HepG2 (cell line): ENCODE data around the gene SRD5A1. TPM values are rescaled to one million over a fixed set of nuclear protein-coding genes. Genes with fewer than 3 reads are reported as not detected.

ENCODE experiments used
- ATAC-seq: fragments of 200-7000 bp; cut with Tn5 transposase; 3 replicates; pipeline ENCODE4 v1.9.1; 2020; ENCODE audit warnings: mild to moderate bottlenecking, moderate library complexity
- BruUV-seq: library from RNA; stranded (reverse); fragments of 400-500 nt; replicated peaks from 2 replicates; lab custom pipeline; 2021; lab: Mats Ljungman, UMichigan
- CTCF ChIA-PET: fragments of 300-600 bp; formaldehyde crosslinking; extraction: SDS; loops from one replicate; lab custom pipeline; 2021; ENCODE audit warnings: low total read pairs, inconsistent platforms, low intra/inter-chr PET ratio; lab: Yijun Ruan, JAX
- POLR2A ChIA-PET: fragments of 350-600 bp; sonication (Branson Sonifier 250); formaldehyde crosslinking; loops from one replicate; lab custom pipeline; 2020; ENCODE audit warnings: antibody characterized with exemption, inconsistent platforms; lab: Yijun Ruan, JAX
- DNase-seq: peaks from one replicate; pipeline ENCODE4 v3.0.0-alpha.2; 2015; ENCODE audit warnings: low spot score
- FAIRE-seq: peaks from 3 replicates; lab custom pipeline; 2011; peaks lifted over from hg19 to GRCh38; lab: Jason Lieb, UNC
- H2AFZ ChIP-seq: one replicate; pipeline ENCODE4 v1.6.1; 2011; ENCODE audit warnings: low read length, inconsistent platforms
- H3K27ac ChIP-seq: fragments of 300-600 bp; 3 replicates; pipeline ENCODE4 v1.8.0; 2011; ENCODE audit warnings: mixed run types, mild to moderate bottlenecking, mixed read lengths, low read length, inconsistent platforms; ENCODE audit not compliant: insufficient read depth; ENCODE audit errors: extremely low read length
- H3K27me3 ChIP-seq, 2 experiments: fragments of 200-600 bp in 1 of 2; 2 replicates in 1 of 2; 3 replicates in 1 of 2; pipeline versions ENCODE4 v1.6.0 to v1.8.0; 2011; ENCODE audit warnings: low read length in 2 of 2, mild to moderate bottlenecking in 2 of 2, moderate library complexity in 2 of 2, inconsistent platforms in 1 of 2; ENCODE audit not compliant: insufficient read depth in 2 of 2, control insufficient read depth in 1 of 2
- H3K36me3 ChIP-seq, 2 experiments: fragments of 200-600 bp in 1 of 2; replicated peaks in 1 of 2; 2 replicates in 1 of 2; 3 replicates in 1 of 2; pipeline versions ENCODE4 v1.5.1 to v1.8.0; 2011; ENCODE audit warnings: low read length in 2 of 2, inconsistent platforms in 1 of 2; ENCODE audit not compliant: insufficient read depth in 2 of 2, control insufficient read depth in 1 of 2
- H3K4me1 ChIP-seq: 2 replicates; pipeline ENCODE4 v1.5.1; 2012; ENCODE audit warnings: low read length, inconsistent platforms; ENCODE audit not compliant: insufficient read depth
- H3K4me2 ChIP-seq: 2 replicates; pipeline ENCODE4 v1.6.0; 2011; ENCODE audit warnings: low read depth, low read length, inconsistent platforms
- H3K4me3 ChIP-seq, 3 experiments: fragments of 200-600 bp in 1 of 3; sonication (generic), shearing (Covaris generic) in 1 of 3; replicated peaks in 1 of 3; 2 replicates each; pipeline ENCODE4 v1.5.1; 2011 to 2016; ENCODE audit warnings: low read length in 3 of 3, inconsistent platforms in 2 of 3, low read depth in 2 of 3, mild to moderate bottlenecking in 2 of 3, control low read depth in 1 of 3, mixed read lengths in 1 of 3; ENCODE audit not compliant: insufficient read depth in 1 of 3
- H3K79me2 ChIP-seq: one replicate; pipeline ENCODE4 v1.6.1; 2011; ENCODE audit warnings: low read length, inconsistent platforms; ENCODE audit not compliant: insufficient read depth
- H3K9ac ChIP-seq: 2 replicates; pipeline ENCODE4 v1.6.0; 2011; ENCODE audit warnings: mild to moderate bottlenecking, low read depth, low read length, inconsistent platforms; ENCODE audit not compliant: insufficient read depth
- H3K9me3 ChIP-seq: 2 replicates; pipeline ENCODE4 v1.5.1; 2012; ENCODE audit warnings: mild to moderate bottlenecking, low read length
- H4K20me1 ChIP-seq: 2 replicates; pipeline ENCODE4 v1.6.0; 2011; ENCODE audit warnings: inconsistent platforms, mild to moderate bottlenecking, low read length, moderate library complexity; ENCODE audit not compliant: insufficient read depth
- CEBPB ChIP-seq: IDR thresholded peaks from 2 replicates; pipeline ENCODE4 v1.6.1; 2011; ENCODE audit warnings: low read depth, low read length, improper control_type of control experiment, borderline replicate concordance
- MIXL1 ChIP-seq: IDR thresholded peaks from 2 replicates; pipeline ENCODE4 v1.6.1; 2016
- SP4 ChIP-seq: sonication (generic); formaldehyde crosslinking; IDR thresholded peaks from 2 replicates; pipeline ENCODE4 v1.8.1; 2023; ENCODE audit warnings: mild to moderate bottlenecking, missing genetic modification reagents
- ZFX ChIP-seq: sonication (generic); formaldehyde crosslinking; IDR thresholded peaks from 2 replicates; pipeline ENCODE4 v1.4.0; 2020; ENCODE audit warnings: mild to moderate bottlenecking, low read depth, missing genetic modification reagents, moderate library complexity
- ZNF501 ChIP-seq: sonication (generic); formaldehyde crosslinking; IDR thresholded peaks from 2 replicates; pipeline ENCODE4 v1.5.1; 2020; ENCODE audit warnings: mild to moderate bottlenecking, moderate library complexity, missing genetic modification reagents
- ZNF687 ChIP-seq: sonication (generic); formaldehyde crosslinking; IDR thresholded peaks from 2 replicates; pipeline ENCODE4 v1.5.1; 2020; ENCODE audit warnings: mild to moderate bottlenecking, missing genetic modification reagents, moderate library complexity
- WGBS: methylation state at CpG from one replicate; pipeline ENCODE4 v1.1.6; 2017; ENCODE audit warnings: low lambda C conversion rate; 5-methylcytosine and 5-hydroxymethylcytosine counted together
- in situ Hi-C: cut with HindIII; loops from 2 replicates; pipeline ENCODE4 v1.10.0; 2017; ENCODE audit warnings: low pct_unique_long_range_greater_than_20kb; ENCODE audit not compliant: extremely low pct_ligation_motif_present
- intact Hi-C: fragments of 100-400 bp; cut with micrococcal nuclease; formaldehyde crosslinking; loops from one replicate; pipeline ENCODE4 v1.10.0; 2022; ENCODE audit not compliant: unreplicated experiment
- polyA plus RNA-seq, 8 experiments: library from polyadenylated mRNA; depleted of rRNA in 3 of 8; stranded (reverse) in 7 of 8; unstranded in 1 of 8; fragments of >200 nt; fragmentation: Illumina TruSeq in 4 of 8; extraction: Trizol in 4 of 8; gene quantifications; 2 replicates each; pipeline versions ENCODE4 v1.2.1 to v1.2.3, GENCODE V29; 2011 to 2016; ENCODE audit warnings: low read depth in 4 of 8, missing spikeins in 1 of 8, mixed read lengths in 1 of 8; ENCODE audit not compliant: insufficient read depth in 1 of 8
- total RNA-seq, 5 experiments: library from RNA; depleted of rRNA; stranded (reverse); fragments of >200 nt; fragmentation: Illumina TruSeq; extraction: Trizol; gene quantifications; 2 replicates each; pipeline ENCODE4 v1.2.3, GENCODE V29; 2016; ENCODE audit warnings: low read depth in 1 of 5
- TF ChIP-seq, protein P1 (sequence below): sonication (generic); formaldehyde crosslinking; IDR thresholded peaks from 2 replicates; pipeline ENCODE4 v1.8.0; 2022; ENCODE audit warnings: missing genetic modification reagents, mild to moderate bottlenecking, borderline replicate concordance
- TF ChIP-seq, protein P2 (sequence below): IDR thresholded peaks from 2 replicates; pipeline ENCODE4 v1.6.1; 2016; ENCODE audit warnings: low read depth, missing genetic modification reagents, missing compliant biosample characterization

SRD5A1 gene
- total and polyA plus RNA-seq, 2 of the 13 experiments (the other 11 are each of a cell fraction or from before 2014, with no cell fraction given) = 6.1 to 9.9 TPM

- Histone ChIP-seq H3K27me3 (no peaks in the 10 kb centered on the region), H3K9ac (peak overlapping the region; percentile 74), H4K20me1 (peaks cover 61% of the 10 kb centered on the region), H3K36me3 (peaks cover 3 to 27% of the 10 kb centered on the region in 2 experiments; a peak in 4 of 5 replicates), H3K4me2 (peak overlapping the region; percentile 92), H3K27ac (no peak overlapping the region), H3K4me1 (peaks cover 66% of the 10 kb centered on the region), H3K4me3 (peak overlapping the region; percentile 75 to 92 (median 80)), H3K9me3 (no peaks in the 10 kb centered on the region), H2AFZ (no peak overlapping the region), H3K79me2 (peaks cover 66% of the 10 kb centered on the region)
- in situ Hi-C loops = no loop called here
- ChIA-PET POLR2A (no interaction called here), CTCF (no interaction called here)
- ATAC-seq (no peak), DNase-seq (no peak), FAIRE-seq (no peak)
- intact Hi-C loops = loop anchor here (1.0 kb wide), 2 partner anchors 29 to 83 kb away; partner anchors contain the start of genes NSUN2 and SRD5A1
- BruUV-seq = TSS peak; percentile 60
- WGBS = 42% methylated on average over 13 of the region's 17 CpGs
- TF ChIP-seq ZNF687 (CRISPR knock-in tag) (peak; percentile 32; the same call in 1 of the 2 replicates), SP4 (0 out of 2 replicates have a peak, but pooled peaks have one; percentile 31), MIXL1 (CRISPR knock-in tag) (no peak), CEBPB (0 out of 2 replicates have a peak, but pooled peaks have one; percentile 9), ZNF501 (CRISPR knock-in tag) (0 out of 2 replicates have a peak, but pooled peaks have one; percentile 7), ZFX (CRISPR knock-in tag) (0 out of 2 replicates have a peak, but pooled peaks have one; percentile 14)
- TF ChIP-seq, protein P1, sequence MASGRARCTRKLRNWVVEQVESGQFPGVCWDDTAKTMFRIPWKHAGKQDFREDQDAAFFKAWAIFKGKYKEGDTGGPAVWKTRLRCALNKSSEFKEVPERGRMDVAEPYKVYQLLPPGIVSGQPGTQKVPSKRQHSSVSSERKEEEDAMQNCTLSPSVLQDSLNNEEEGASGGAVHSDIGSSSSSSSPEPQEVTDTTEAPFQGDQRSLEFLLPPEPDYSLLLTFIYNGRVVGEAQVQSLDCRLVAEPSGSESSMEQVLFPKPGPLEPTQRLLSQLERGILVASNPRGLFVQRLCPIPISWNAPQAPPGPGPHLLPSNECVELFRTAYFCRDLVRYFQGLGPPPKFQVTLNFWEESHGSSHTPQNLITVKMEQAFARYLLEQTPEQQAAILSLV = no peak
- TF ChIP-seq, protein P2, sequence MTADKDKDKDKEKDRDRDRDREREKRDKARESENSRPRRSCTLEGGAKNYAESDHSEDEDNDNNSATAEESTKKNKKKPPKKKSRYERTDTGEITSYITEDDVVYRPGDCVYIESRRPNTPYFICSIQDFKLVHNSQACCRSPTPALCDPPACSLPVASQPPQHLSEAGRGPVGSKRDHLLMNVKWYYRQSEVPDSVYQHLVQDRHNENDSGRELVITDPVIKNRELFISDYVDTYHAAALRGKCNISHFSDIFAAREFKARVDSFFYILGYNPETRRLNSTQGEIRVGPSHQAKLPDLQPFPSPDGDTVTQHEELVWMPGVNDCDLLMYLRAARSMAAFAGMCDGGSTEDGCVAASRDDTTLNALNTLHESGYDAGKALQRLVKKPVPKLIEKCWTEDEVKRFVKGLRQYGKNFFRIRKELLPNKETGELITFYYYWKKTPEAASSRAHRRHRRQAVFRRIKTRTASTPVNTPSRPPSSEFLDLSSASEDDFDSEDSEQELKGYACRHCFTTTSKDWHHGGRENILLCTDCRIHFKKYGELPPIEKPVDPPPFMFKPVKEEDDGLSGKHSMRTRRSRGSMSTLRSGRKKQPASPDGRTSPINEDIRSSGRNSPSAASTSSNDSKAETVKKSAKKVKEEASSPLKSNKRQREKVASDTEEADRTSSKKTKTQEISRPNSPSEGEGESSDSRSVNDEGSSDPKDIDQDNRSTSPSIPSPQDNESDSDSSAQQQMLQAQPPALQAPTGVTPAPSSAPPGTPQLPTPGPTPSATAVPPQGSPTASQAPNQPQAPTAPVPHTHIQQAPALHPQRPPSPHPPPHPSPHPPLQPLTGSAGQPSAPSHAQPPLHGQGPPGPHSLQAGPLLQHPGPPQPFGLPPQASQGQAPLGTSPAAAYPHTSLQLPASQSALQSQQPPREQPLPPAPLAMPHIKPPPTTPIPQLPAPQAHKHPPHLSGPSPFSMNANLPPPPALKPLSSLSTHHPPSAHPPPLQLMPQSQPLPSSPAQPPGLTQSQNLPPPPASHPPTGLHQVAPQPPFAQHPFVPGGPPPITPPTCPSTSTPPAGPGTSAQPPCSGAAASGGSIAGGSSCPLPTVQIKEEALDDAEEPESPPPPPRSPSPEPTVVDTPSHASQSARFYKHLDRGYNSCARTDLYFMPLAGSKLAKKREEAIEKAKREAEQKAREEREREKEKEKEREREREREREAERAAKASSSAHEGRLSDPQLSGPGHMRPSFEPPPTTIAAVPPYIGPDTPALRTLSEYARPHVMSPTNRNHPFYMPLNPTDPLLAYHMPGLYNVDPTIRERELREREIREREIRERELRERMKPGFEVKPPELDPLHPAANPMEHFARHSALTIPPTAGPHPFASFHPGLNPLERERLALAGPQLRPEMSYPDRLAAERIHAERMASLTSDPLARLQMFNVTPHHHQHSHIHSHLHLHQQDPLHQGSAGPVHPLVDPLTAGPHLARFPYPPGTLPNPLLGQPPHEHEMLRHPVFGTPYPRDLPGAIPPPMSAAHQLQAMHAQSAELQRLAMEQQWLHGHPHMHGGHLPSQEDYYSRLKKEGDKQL = no peak
Measured at GRCh38 chr5:6715758-6716628, 82.8 kb downstream of the SRD5A1 start.
